Colon (tissue), 2 donors: Measurements from ENCODE around the gene WSCD2.

Source experiments
- FAIRE-seq: peaks from 2 replicates; lab custom pipeline; 2012; peaks lifted over from hg19 to GRCh38; lab: Jason Lieb, UNC
- donor health status: control.
- donor health status: control.

WSCD2 gene

DNA sequence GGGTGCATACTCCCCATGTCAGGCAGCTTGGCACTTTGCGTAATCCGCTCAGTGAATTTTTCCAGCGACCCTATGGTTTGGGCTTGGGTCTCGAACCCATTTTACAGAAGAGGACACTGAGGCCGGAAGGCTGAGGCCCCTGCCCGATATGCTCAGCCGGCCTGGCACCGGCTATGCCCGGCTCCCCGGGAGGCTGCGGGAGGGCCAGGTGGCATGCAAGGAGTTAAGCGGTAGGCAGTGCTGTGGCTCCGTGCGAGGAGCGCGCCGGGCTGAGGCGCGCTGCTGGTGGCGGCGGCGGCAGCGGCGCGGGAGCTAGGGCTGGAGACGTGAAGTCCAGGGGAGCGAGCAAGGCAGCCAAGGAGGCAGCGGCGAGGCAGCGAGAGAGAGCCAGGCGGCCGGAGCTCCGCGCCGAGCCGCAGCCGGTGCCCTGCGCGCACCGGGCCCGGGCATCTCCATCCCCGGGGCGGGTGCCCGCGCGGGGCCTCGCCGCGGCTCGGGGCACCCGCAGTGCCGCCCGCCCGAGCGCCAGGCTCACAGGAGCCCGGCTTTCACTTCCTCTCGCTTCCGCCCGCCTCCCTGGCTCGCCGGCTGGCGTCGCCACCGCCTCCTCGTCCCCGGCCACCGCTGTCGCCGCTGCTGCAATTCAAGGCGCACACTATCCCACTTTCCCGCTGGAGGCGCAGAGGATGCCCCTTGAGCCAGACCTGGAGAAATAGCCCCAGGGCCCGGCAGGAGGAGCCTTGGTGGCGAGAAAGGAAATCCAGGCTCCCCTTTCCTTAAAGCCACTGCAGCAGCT lies at the start of gene WSCD2:
Gene WSCD2, plus strand, starts transcription at position 272 of the 796 bp plus-strand sequence. CDS start 66,545 bp downstream, outside the sequence.
- FAIRE-seq = no peak

- no peak for FAIRE-seq
These were observed 49.4 kb upstream of the WSCD2 start for GRCh38 chr12:108079721-108080120.

- no peak for FAIRE-seq
These were observed 48.7 kb upstream of the WSCD2 start for GRCh38 chr12:108080363-108080762.

DNA sequence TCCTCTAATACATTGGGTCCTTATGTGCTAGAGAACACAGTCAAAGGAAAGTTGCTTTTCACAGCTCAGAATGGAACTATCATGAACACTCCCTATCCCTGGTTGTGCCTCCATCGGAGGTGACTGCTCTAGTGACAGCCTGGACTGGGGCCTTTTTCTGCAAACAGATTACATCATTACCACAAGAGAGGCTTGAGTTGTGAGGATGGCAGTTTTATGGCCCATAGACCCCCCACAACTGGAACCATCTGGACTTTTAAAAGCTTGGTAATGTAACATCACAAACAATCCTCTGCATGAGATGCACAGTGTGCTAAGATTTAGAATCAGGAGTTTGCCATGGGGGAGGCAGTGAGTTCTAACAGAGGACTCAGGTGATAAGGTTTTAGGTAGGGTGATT lies 46.6 kb upstream of the WSCD2 start:
- no peak for FAIRE-seq

DNA sequence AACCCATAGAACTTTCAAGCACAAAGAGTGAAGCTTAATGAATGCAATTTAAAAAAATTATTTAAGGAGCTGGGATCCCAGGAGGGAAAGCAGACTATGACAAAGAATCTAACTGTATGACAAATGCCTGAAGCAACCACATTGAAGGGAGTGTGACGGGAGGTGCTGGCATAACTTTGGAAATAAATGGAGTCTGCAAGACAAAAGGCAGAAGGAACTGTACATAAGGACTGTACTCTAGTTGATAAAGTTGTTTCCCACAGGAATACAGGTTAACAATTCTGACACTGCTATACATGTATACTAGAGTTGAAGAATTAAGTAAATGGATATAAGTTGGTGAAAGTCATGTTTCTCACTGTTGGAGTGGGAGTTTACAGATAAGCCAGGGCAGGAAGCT lies 41.2 kb upstream of the WSCD2 start:
- FAIRE-seq = no peak

- no peak for FAIRE-seq
These were observed 38.8 kb upstream of the WSCD2 start for GRCh38 chr12:108090107-108090899.

GRCh38 chr12:108090932-108091678 lies 38.0 kb upstream of the WSCD2 start:
- no peak for FAIRE-seq

DNA sequence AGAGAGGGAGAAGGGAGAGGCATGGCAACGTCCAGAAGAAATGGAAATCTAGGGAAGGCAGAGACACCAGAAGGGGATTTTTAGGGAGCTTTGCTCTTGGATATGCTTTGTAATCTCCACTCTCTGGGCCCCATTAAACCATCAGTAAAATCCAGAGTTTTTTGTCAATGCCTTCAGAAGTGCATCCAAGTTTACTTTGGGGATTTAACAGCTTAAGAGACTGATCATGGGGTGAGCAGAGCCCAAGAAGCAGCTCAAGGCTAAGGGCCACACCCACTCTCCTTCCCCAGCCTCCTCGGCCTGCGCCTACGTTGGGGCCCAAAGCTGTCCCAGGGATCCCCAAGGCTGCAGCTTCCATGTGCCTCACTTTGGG lies 37.4 kb upstream of the WSCD2 start:
- FAIRE-seq = no peak

- FAIRE-seq = no peak
These were observed 35.9 kb upstream of the WSCD2 start for GRCh38 chr12:108093209-108093608.

GRCh38 chr12:108094056-108094649 lies 34.9 kb upstream of the WSCD2 start:
- no peak for FAIRE-seq

- no peak for FAIRE-seq
These were observed 31.8 kb upstream of the WSCD2 start for GRCh38 chr12:108097160-108097911.

GRCh38 chr12:108098374-108098773 lies 30.7 kb upstream of the WSCD2 start:
- no peak for FAIRE-seq

GRCh38 chr12:108099073-108099472 lies 30.0 kb upstream of the WSCD2 start:
- FAIRE-seq = no peak

GRCh38 chr12:108099778-108100489 lies 29.2 kb upstream of the WSCD2 start:
- FAIRE-seq = no peak

- FAIRE-seq = no peak
These were observed 27.4 kb upstream of the WSCD2 start for GRCh38 chr12:108101605-108102175.

DNA sequence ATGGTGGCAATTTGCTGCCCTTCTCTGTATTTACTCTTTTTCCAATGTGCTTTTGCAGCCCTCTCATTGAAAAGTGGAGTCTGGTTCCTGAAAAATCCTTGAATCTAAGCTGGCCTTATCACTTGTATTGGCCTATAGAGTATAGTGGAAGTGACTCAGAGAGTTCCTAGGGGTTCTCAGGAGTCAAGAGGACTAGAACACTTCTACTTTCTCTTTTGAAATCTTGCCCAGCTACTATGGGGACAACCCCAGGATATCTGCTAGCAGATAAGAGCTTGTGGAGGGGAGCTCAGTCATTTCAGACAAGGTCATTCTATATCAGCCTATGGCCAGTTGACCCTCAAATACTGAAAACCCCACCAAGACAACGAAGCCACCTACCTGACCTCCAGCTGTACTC lies 26.7 kb upstream of the WSCD2 start:
- no peak for FAIRE-seq

- FAIRE-seq = no peak
These were observed 26.0 kb upstream of the WSCD2 start for GRCh38 chr12:108103087-108103486.

- FAIRE-seq = no peak
These were observed 25.6 kb upstream of the WSCD2 start for GRCh38 chr12:108103517-108103916.

DNA sequence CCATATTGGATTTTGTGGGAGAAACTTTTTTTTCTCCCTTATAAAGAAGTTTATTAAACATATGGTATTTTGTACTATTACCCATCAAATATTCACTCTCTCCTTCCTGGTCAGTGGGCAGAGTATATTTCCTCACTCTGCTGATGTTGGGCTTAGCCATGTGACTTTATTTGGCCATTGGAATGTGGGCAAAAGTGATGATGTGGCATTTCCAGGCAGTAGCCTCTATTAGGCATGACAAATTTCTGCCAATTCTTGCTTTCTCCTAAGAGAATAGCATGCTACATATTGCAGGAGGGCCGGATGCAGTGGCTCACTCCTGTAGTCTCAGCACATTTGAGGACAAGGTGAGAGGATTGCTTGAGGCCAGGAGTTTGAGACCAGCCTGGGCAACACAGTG lies 24.4 kb upstream of the WSCD2 start:
- no peak for FAIRE-seq

GRCh38 chr12:108106599-108106998 lies 22.5 kb upstream of the WSCD2 start:
- FAIRE-seq = no peak

DNA sequence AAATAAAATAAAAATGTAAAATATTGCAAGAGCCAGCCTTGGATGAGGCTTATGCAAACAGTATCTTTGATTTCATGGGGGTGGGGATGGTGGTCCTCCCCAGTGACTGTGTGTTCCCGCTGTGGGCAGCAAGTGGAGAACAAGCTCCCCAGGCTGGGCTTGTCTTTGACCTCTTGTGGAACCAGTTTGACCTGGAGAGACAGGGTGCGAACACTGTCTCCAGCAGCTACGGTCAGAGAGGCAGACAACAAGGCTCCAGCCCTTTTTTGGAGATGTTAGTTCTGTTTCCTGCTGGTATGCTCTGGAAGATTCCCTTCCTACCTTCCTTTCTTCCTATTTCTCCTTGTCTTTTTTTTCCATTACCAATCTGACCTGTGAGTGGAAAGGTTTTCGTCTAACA lies 21.8 kb upstream of the WSCD2 start:
- FAIRE-seq = no peak
